Loucy (cell line): ENCODE measurements around the gene SMIM3.

Experiments
- CTCF ChIP-seq: fragments of 200-600 bp; sonication (generic); conservative IDR thresholded peaks from 2 replicates; pipeline ENCODE4 v1.5.1; 2014; ENCODE audit warnings: mild to moderate bottlenecking, antibody characterized with exemption, low read length
- EZH2phosphoT487 ChIP-seq: fragments of 200-600 bp; IDR thresholded peaks from 2 replicates; pipeline ENCODE4 v1.6.1; 2018; ENCODE audit warnings: antibody characterized with exemption, mild to moderate bottlenecking, moderate library complexity, borderline replicate concordance

- TF ChIP-seq CTCF = no peak
- TF ChIP-seq EZH2phosphoT487 = no peak
Measured at GRCh38 chr5:150781706-150782614, 3.4 kb downstream of the SMIM3 start.
